Glomerular endothelial cell (primary cell): Measurements from ENCODE around the gene PTCH1. TPM values are rescaled to one million over a fixed set of nuclear protein-coding genes. Genes with fewer than 3 reads are reported as not detected.

Experiments
- DNase-seq: peaks from one replicate; pipeline ENCODE4 v3.0.0-alpha.2; 2011; ENCODE audit warnings: low read depth, low spot score; ENCODE audit errors: extremely low read depth
- total RNA-seq: library from RNA; depleted of rRNA; stranded (reverse); fragments of >200 nt; gene quantifications from 2 replicates; pipeline ENCODE4 v1.2.3, GENCODE V29; 2015

The PTCH1 gene
- total RNA-seq, 1 donor from 2014 or later = 4.7 TPM

DNA sequence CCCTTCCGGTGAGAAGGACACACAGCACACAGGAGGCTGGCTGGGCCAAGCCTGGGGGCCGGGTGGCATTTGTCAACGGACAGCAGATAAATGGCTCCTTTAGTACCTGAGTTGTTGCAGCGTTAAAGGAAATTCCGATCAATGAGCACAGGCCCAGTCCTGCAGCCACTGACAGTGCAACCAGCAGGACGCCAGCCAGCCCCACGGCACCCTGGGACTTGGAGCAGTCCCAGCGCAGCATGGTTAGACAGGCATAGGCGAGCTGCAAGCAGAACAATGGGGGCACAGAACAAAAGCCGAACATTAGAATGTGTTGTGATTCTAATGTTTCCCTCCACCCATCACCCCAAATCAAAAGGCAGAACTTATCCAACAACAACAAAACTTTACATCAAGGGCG lies 39.3 kb downstream of the PTCH1 start:
- DNase-seq = no peak

DNA sequence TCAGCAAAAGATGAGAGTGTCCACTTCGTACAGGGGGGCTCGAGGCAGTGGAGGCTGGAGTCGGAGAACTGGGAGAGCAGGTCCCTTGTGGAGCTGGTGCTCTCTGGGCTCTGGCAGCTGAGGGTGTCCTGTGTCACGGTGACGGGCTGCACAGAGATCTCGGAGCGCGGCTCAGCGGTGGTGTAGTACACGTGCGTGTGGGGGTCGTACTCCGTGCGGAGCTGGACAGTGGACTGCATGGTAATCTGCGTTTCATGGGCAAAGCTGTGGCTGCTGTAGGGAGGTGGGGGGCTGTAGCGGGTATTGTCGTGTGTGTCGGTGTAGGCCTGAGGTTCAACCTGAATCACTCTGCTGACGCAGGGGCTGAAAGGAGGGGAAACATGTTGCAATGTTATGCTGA lies 48.0 kb downstream of the PTCH1 start:
- DNase-seq = no peak

DNA sequence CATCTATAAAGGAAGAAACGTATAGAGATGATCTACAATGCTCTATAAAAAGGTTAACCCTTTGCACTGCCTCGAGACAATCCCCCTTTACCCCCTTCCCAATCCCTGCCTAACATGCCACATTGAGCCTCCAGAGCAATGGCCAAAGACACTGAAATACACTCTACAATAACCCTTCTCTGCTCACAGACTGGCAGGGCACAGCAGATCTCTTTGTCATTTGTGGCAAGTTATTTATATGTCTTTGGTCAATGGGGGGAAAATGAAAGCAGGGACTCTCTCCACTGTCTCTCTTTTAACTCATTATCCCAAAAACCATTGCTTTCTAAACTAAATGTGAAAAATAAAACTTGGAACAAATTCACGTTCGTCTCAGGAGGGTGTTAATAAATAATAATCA lies 51.7 kb downstream of the PTCH1 start:
- DNase-seq = no peak

DNA sequence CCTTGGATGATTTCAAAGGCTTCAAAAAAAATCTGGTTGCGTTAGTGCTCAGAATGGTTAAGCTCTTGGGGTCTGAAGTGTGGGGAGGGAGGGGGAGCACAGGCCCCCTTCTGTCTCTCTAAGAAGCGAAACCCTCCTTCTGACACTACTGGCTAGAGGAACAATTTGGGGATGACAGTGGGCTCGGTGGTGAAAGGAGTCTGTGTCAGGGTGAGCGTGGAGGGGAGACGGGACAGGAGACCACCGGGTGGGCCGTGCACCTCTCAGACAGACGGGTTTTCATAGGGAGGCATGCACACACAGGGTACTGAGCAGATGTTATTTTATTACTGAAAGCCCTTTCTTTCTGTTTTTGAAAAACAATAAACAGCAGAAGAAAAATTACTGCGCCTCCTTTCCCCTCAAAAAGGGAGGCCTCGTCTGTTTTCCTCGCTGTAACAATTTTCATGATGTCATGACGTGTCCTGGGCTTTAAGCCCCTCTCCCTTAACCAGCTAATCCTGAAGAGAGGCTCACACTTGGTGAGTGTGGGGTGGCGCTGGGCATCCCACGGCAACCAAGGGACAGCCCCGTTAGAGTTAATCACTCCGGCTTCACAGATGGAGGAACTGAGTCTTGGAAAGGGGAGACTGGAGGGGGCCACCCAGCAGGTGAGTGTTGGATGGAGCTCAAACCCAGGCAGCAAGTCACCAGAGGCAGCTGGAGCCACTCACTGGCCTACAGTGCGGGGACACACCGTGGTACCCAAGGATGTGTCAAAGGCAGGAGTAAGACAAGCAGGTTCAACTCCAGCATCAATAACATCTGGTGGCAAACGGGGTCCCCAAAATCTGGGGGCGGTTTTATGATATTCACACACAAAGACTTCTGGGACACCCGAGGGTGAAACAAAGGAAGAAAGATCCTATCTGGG lies 53.4 kb downstream of the PTCH1 start:
- no peak for DNase-seq

DNA sequence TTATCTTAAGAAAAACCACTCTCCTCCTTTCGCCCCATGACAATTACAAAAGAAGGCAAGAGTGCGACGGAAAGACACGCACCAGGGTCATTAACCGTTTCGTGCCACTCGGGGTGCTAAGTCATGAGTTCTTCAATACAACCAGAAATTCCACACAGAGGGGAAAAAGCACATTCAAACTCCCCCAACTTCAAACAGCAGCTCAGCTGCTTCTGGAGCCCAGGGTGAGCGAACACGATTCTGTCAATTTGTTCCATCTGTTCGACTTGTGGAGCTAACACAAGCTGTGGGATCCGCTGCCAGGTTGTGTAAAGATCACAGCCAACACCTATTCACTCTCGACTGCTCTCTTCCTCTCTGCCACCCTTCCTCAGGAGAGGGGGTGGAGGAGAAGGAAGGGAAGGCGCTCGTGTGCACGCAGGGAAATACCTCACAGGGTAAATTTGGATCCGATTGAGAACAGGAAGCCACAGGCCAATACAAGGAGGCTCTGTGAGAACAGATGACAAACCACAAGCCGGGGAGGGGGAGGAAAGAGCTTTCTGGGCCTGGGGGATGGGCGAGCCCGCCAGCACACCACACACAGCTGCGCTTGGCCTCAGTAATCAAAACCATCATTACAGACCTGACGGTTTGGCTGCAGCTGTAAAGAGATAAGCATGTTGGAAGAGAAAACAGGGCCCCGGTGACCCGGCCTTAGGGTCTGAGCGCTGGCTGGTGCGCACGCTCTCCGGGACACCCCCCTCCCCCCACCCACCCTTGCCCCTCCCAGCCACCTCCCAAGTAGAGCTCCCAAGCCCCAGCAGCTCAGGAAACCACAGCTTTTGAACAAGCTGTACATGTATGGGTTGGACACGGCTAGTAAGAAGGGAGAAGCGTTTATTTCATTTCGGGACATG lies 54.3 kb downstream of the PTCH1 start:
- DNase-seq = peak; percentile 18

DNA sequence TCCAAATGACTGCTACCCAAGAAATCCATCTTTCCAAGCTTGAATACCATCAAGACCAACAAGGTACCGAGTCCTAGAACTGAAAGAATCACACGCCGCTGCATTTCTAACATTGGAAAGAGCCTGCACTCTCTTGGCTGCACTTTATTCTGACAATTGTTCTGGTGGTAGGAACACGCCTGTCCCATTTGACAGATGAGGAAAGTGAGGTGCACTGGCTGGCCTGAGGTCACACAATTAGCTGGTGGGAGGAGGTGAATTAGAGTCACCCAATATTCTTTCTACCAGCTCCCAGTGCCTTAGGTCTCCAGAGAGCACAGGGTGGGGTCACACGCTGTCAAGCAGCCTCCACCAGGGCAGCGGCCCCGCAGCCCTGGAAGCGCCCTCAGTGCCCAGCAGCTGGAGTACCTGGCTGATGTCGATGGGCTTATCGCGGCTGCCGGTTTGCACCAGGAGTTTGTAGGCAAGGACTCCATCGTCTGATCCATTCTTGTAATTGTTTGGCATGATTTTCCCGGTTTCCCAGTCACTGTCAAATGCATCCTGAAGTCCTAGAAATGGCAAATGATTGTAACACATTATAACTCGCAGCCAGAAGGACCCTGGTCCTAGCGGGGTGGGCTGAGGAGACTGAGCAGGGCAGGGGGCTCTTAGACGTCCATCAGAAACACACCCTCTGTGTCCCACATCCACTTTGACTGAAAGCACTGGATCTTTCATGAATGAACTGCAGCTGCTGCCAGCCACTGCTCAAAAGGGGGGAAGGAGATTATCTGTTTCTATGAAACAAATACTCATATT lies 55.1 kb downstream of the PTCH1 start:
- DNase-seq = no peak

DNA sequence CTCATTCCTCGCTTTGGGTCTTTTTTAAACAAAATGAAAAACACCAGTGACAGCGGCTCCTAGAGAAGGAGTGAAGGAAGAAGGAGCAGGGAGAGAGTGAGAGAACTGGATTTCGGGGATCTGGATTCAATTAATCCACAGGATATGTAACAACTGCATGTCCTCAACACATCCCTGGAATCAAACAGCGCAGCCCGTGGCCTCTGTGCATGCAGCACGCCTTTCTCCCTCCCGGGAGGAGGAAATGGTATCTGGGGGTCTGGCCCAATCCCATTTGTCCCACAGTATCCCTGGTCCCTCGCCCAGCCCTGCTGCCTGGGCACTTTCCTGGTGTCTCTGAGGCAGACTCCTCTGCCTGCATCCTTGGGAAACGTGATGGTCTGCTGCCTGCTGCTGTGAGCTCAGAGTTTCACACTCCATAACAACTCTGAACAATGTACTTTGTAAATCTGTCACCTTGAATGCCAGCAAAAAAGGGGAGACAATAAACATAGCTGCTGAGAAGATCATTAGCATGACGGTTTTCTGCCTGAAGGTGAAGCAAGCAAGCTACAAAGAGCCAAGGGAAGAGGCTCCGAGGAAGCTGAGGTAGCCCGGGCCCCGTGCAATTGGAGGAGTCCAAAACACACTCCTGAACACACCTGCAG lies 56.1 kb downstream of the PTCH1 start:
- DNase-seq = no peak

DNA sequence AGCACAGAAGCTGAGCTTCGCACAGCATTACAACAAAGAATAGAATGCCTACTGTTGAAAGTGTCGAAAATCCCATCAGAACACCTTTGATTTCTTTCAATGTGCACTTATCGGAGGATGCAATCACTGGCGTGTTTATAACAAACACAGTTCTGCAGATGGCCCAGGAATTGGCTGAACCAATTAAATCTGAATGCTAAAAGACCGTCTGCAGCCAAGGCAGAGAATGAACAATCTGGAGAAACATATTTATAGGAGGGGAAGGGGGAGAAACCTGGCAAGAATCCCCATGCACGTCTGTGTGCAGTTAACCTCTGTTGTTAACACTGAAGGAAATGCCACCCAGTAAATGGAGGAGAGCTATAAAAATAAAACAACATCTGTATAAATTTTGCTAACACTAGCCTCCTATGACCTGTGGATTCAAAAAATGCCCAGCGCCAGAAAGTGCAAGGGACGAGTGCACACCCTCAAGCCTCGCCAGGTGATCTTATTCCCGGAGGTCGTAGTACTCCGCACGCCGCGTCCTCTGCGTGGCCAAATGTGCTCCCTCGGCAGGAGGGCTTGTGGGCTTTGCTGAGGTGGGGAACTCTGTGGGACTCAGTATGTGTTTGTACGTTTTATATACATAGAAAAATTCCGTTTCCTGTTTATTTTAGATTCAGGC lies 56.8 kb downstream of the PTCH1 start:
- no peak for DNase-seq

DNA sequence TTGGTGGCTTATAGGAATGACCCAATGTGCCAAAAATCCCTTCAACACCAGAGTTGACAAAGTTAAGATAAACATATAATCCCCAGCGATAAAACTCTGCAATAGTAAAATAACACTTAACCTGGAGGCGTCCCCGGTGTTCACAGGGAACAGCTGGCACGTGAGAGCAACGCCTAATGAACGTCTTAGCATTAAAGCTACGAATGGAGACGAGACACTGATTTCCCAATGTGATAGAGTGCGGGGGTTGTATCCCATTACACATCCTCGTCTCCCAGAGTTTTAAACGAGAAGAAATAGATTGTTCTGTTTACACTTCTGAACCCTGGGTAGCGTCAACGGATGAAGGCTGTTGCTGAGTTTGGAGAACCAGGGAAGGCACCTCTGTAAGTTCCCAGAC lies 57.6 kb downstream of the PTCH1 start:
- no peak for DNase-seq

DNA sequence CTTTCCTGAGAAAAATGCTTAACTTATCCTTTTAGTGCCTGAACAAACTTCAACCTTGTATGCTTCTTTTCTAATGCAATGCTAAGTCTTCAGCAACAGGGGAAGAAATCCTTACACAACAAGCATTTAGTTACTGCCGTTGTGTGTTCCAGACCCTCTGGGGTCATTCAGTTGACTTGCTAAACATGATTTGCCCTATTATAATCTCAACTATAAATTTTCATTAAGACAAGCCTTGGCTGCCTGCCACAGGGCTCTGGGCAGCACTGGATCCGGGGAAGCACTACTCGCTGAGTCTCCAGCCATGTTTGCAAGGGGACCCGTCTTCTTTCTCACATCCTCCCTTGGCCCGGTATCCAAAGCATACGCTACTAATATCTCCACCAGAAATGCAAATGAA lies 58.1 kb downstream of the PTCH1 start:
- no peak for DNase-seq

DNA sequence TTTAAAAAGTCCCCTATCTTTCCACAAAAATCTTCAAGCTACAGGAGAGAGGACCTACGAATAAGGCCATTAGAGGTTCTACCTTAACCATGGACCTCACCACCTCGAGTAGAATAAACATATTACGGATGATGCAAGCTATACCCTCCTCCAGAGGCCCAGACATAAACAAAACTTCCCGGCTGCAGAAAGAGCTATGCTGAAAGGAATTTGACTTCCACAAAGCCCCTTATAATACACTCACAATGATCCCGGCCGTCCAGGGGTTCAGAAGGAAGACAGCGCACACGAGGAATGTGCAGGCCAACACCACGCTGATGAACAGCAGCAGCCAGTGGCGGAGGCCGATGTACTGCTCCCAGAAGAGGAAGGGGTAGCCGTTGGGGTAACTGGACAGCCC lies 59.0 kb downstream of the PTCH1 start:
- DNase-seq = no peak

DNA sequence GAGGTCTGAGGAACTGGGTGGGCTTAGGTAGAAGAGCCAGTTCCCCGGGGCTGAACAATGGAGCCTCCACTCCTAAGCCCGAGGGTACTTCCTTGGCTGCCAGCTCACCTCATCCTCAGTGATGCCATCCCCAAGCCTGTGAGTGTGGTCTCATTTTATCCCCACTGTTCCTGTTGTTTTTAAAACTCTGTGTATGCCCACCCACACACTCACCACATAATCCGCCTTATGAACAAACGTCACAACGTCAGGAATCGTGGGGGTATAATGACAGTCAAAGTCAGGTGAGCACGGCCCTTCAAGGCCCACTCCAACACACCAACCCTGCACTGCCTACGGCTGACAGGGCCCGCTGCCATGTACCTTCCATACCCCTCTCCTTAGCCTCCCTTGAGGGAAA lies 61.1 kb downstream of the PTCH1 start:
- DNase-seq = no peak

DNA sequence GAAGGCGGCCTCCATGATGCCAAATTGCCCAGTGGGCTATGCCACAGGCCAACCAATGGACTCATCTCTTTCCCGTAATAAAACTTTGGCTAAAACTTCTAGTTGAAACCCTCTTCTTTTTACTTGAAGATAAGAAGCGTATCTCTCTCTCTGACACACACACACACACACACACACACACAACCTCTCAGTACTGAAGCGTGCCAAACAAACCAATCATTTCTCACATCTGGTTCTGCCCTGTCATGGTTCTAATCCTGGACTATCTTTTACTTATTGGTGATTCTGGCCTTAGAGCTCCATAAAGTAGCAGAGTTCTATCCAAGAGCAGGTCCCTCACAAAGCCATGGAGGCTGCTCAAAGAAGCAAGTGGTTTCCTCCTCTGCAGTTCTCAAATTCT lies 64.6 kb downstream of the PTCH1 start:
- no peak for DNase-seq

DNA sequence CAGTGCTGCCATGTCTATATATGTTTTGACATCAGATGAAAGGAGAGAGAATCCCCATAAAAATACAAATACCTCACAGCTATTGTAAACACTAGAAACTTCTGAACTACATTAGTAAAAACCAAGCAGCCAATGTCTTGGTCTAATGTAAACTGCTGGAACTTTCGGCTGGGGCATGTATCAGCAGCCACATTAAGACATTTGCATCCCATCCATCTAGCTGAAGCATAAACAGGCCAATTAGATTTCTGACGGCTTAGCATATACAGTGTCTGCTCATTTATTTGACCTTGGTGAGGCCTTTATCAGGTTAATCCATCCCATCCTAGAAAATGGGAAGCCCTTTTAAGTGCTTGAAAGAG lies 65.7 kb downstream of the PTCH1 start:
- no peak for DNase-seq

DNA sequence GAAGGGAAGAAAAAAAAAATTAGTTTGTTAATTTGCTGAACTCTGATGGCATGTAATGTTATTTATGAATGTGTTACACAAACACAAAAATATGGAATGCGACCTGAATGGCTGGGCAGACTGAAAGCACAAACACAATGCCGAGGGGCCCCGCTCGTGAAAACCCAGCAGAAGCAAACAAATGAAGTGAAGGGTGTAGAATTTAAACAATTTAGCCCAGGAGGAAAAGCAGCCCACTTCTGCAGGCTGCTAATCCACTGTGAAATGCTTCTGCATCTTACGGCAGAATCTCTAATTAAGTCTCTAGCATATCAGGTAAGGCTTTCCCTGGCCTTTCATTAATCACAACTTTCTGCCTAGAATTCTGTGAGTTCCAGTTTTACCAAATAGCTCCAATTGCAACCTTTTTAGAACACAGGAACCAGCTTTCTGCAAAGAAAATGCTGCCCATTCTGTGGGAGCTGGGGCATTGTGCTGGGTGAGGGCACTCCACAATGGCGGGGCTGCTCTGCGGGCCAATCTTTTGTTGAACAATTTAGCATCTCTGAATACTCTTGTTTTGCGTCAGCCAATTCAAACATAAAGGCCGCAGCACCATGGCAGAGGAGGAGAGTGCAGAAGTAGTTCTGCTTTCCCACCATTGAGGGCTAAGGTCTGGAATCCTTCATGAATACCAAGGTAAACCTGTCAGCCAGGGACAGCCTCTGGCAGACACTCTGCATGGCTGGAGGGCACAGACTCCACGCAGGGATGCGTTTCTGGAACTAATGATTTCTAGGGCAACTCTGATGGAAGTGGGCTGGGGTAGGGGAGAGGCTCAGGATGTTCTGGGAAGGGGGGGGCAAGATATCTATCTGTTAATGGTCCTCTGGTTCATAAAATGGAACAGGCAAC lies 66.4 kb downstream of the PTCH1 start:
- no peak for DNase-seq

DNA sequence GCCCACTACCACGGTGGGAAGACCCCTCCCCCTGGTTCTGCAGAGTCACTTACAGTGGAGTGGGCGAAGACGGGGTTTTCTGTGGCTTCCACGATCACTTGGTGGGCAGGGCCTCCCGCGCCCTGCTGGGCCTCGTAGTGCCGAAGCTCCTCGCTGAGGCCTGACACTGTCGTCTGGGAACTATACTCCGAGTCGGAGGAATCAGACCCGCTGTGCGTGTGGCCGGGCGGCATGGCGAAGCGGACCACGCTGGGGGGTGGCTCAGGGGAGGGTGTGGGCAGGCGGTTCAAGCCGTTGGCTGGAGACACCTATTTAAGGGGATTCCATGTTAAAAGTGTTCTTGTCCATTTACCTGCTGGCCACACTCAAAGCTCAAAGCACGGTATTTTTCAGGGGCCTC lies 67.8 kb downstream of the PTCH1 start:
- DNase-seq = no peak

DNA sequence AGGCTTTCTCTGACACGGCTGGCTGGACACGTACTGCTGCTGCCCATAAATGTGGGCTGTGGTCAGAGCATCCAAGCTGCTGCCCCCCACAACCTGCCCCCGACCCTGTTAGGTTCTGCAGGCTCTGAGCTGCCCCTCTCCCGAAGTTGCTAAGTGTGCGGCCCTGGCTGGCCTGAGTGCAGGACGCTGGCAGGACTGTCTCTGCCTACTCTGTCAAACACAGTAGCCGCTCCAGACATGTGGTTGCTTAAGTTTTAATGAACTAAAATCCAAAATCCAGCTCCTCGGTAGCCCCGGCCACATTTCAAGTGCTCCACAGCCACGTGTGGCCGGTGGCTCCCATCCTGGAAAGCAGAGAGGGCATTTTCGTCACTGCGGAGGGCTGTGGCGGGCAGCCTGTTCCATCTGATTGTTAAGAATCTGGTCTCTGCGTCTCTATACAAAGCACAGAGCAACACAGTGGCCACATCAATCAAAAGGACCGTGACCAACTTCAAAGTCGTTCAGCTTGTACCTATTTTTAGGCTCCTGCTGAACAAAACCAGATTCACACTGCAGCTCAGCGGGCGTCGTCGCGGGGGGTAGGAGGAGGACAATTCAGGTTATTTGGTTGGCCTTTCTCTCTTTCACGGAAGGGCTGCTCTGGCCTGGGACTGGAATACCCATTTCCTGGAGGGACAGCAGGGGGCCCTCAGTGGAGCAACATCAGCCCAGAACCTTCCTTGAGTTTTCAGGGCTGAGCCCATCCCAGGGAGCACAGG lies 68.9 kb downstream of the PTCH1 start:
- no peak for DNase-seq

DNA sequence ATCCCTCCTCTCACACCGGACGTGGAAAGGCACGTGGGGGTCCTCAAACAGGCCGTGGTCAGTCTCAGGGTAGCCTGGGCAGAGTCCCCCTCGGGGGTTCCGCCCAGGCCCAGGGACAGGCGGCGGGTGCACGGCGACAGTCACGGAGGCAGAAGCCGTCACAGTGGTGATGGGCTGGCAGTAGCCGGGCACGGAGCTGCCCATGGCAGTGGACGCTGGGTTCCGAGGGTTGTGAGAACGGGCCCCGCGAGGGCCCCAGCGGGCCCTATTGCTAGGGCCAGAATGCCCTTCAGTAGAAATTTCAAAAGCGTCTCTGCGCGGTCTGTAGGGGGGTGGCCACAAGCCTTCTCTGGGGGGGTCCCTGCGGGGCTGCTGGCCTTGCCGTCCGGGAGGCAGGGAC lies 69.8 kb downstream of the PTCH1 start:
- no peak for DNase-seq
